Body of pancreas (tissue), 4 donors: Measurements from ENCODE around the gene CDH12. TPM values are rescaled to one million over a fixed set of nuclear protein-coding genes. Genes with fewer than 3 reads are reported as not detected.
"Not testable (repeated sequence)": the region's sequence is repeated elsewhere in the genome, so short reads cannot be mapped to it uniquely, and the experiment has no call there.

Source experiments
- ATAC-seq: fragments of 150-250 bp; one replicate; pipeline ENCODE4 v1.9.1; 2016
- DNase-seq, 4 donors: peaks; one replicate each; pipeline ENCODE4 v3.0.0-alpha.2; 2019
- H3K27ac ChIP-seq, 4 donors: fragments of 200-600 bp; sonication (generic); 1 replicate in 3 of 4; 2 replicates in 1 of 4; pipeline versions ENCODE4 v1.5.1 to v1.6.1; 2016 to 2019; ENCODE audit warnings: mild to moderate bottlenecking in 1 of 4, mixed read lengths in 1 of 4, moderate library complexity in 1 of 4
- H3K27me3 ChIP-seq, 2 donors: fragments of 200-600 bp; sonication (generic); one replicate each; pipeline ENCODE4 v1.6.0; 2016; ENCODE audit warnings: mild to moderate bottlenecking in 1 of 2
- H3K36me3 ChIP-seq, 2 donors: fragments of 200-600 bp; sonication (generic); replicated peaks in 1 of 2; 2 replicates each; pipeline ENCODE4 v1.5.1; 2016; ENCODE audit warnings: low read depth in 2 of 2; ENCODE audit not compliant: insufficient read depth in 1 of 2
- H3K4me1 ChIP-seq: fragments of 200-600 bp; sonication (generic); one replicate; pipeline ENCODE4 v1.6.0; 2016
- H3K4me3 ChIP-seq, 2 donors: fragments of 200-600 bp; sonication (generic); 1 replicate in 1 of 2; 2 replicates in 1 of 2; pipeline ENCODE4 v1.5.1; 2016 to 2019
- H3K9me3 ChIP-seq, 3 donors: fragments of 200-600 bp; sonication (generic); 1 replicate in 2 of 3; 2 replicates in 1 of 3; pipeline ENCODE4 v1.5.1; 2016
- POLR2A ChIP-seq, 3 donors: fragments of 450-650 bp; IDR thresholded peaks; one replicate each; pipeline ENCODE4 v1.6.1; 2016; ENCODE audit warnings: antibody characterized with exemption in 3 of 3, mild to moderate bottlenecking in 2 of 3
- WGBS, 2 donors: methylation state at CpG; one replicate each; pipeline ENCODE4 v1.1.5; 2017; 5-methylcytosine and 5-hydroxymethylcytosine counted together
- intact Hi-C: fragments of 100-400 bp; cut with DNase I; formaldehyde crosslinking; loops from one replicate; pipeline ENCODE4 v1.15.1; 2023
- total RNA-seq, 2 donors: library from RNA; depleted of rRNA; stranded (reverse); fragments of >200 nt; gene quantifications; one replicate each; pipeline ENCODE4 v1.1.0, GENCODE V29; 2016
- TF ChIP-seq, protein P1 (sequence below), 7 experiments: fragments of 450-650 bp in 4 of 7; fragments of 200-600 bp in 3 of 7; sonication (generic) in 3 of 7; IDR thresholded peaks; one replicate each; pipeline ENCODE4 v1.5.1; 2016 to 2019; ENCODE audit warnings: antibody characterized with exemption in 7 of 7

The CDH12 gene
- total RNA-seq, 2 donors from 2014 or later, result not detected

DNA sequence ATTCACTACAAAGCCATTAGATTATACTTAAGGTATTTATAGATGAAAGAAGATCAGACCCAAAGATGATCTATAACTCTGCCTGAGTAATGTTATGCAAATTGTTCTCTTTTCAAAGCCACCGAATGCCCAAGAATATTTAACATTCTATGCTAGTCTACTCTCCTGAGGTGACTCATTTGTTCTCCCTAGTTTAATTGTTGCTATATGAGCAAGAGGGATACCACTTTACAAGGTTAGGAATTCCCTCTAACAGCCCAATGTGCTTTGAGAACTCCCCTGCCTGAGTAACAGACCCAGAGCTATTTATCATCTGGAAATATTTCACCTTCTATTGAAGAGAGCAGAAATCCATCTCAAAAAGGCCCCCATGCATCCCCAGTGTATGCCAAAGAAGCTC lies 867.3 kb downstream of the CDH12 start:
- 50 to 61% methylated on average over 1 of the region's 1 CpG for WGBS, 2 donors
- intact Hi-C loops, H3K9me3 ChIP-seq, H3K36me3 ChIP-seq, H3K4me1 ChIP-seq, DNase-seq, H3K27ac ChIP-seq, H3K4me3 ChIP-seq, H3K27me3 ChIP-seq, ATAC-seq: not testable (repeated sequence)

DNA sequence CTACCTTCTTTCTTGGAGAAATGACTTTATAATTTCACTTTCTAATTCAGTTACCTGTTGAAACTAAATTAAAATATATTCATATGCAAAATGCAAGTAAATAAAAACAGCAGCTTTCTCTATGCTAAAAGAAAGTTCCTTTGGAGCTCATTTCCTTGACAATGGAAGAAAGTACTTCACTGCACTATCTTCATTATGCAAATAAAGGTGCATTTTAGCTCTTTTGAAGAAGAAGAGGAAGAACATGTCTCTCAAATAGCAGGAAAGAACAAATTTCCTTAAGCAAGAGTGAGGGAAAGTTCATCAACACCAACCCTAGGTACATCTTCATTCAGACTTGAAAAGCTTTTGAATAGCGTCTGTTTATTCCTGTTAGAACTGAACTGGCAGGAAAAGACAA lies 901.6 kb downstream of the CDH12 start:
- ATAC-seq, H3K36me3 ChIP-seq, H3K4me3 ChIP-seq, DNase-seq, H3K4me1 ChIP-seq, H3K27ac ChIP-seq, H3K9me3 ChIP-seq, H3K27me3 ChIP-seq, intact Hi-C loops: not testable (repeated sequence)
- 61 to 64% methylated on average over 1 of the region's 1 CpG for WGBS, 2 donors

- ATAC-seq (no peak), DNase-seq (no peak)
- Histone ChIP-seq H3K27me3 (no peaks in the 10 kb centered on the region), H3K27ac (no peak overlapping the region), H3K4me3 (no peak overlapping the region), H3K36me3 (no peaks in the 10 kb centered on the region), H3K9me3 (no peaks in the 10 kb centered on the region), H3K4me1 (no peaks in the 10 kb centered on the region)
- TF ChIP-seq, protein P1, sequence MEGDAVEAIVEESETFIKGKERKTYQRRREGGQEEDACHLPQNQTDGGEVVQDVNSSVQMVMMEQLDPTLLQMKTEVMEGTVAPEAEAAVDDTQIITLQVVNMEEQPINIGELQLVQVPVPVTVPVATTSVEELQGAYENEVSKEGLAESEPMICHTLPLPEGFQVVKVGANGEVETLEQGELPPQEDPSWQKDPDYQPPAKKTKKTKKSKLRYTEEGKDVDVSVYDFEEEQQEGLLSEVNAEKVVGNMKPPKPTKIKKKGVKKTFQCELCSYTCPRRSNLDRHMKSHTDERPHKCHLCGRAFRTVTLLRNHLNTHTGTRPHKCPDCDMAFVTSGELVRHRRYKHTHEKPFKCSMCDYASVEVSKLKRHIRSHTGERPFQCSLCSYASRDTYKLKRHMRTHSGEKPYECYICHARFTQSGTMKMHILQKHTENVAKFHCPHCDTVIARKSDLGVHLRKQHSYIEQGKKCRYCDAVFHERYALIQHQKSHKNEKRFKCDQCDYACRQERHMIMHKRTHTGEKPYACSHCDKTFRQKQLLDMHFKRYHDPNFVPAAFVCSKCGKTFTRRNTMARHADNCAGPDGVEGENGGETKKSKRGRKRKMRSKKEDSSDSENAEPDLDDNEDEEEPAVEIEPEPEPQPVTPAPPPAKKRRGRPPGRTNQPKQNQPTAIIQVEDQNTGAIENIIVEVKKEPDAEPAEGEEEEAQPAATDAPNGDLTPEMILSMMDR (IDR thresholded peaks at IDR 0.05), result no peak
- no peak for TF ChIP-seq POLR2A (IDR thresholded peaks at IDR 0.05)
- WGBS, 2 donors, result 60 to 69% methylated on average over 1 of the region's 1 CpG
- intact Hi-C loops, result no loop called here
These were observed 922.0 kb downstream of the CDH12 start for GRCh38 chr5:21931116-21931515.

- DNase-seq, result peak in 2 of 4 donors; percentile 7 to 8
- no peak for ATAC-seq
- H3K4me3 ChIP-seq, result no peak overlapping the region
These were observed 933.6 kb downstream of the CDH12 start for GRCh38 chr5:21919414-21920022.

DNA sequence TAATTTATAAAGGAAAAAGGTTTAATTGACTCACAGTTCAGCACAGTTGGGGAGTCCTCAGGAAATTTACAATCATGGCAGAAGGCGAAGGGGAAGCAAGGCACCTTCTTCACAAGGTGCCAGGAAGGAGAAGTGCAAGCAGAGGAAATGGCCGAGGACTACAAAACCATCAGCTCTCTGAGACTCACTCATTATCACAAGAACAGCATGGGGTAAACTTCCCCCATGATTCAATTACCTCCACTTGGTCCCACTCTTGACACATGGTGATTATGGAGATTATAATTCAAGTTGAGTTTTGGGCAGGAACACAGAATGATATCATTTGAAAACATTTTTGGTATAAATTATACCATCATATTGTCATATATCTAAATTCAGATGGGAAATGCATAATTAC lies 934.7 kb downstream of the CDH12 start:
- H3K27me3 ChIP-seq, result no peaks in the 10 kb centered on the region
- H3K9me3 ChIP-seq, result no peaks in the 10 kb centered on the region
- no peak for ATAC-seq
- H3K36me3 ChIP-seq, result no peaks in the 10 kb centered on the region
- no peak for DNase-seq
- H3K4me1 ChIP-seq, result no peaks in the 10 kb centered on the region
- no peak overlapping the region for H3K27ac ChIP-seq
- H3K4me3 ChIP-seq, result no peak overlapping the region
- intact Hi-C loops, result no loop called here
- TF ChIP-seq, protein P1 (IDR thresholded peaks at IDR 0.05), result no peak
- WGBS, 2 donors, result 51 to 59% methylated on average over 2 of the region's 2 CpGs

More at GRCh38 chr5:21919414-21920022, 933.6 kb downstream of the CDH12 start:
- intact Hi-C loops, result no loop called here
- H3K27me3 ChIP-seq, result no peaks in the 10 kb centered on the region
- H3K36me3 ChIP-seq, result no peaks in the 10 kb centered on the region
- no peak overlapping the region for H3K27ac ChIP-seq
- TF ChIP-seq, protein P1 (IDR thresholded peaks at IDR 0.05), result peak in 6 of 7 experiments; percentile 37 to 59 (median 48)
- TF ChIP-seq POLR2A (IDR thresholded peaks at IDR 0.05), result no peak
- 7 to 13% methylated on average over 8 of the region's 8 CpGs for WGBS, 2 donors
- no peaks in the 10 kb centered on the region for H3K4me1 ChIP-seq
- H3K9me3 ChIP-seq, result no peaks in the 10 kb centered on the region

DNA sequence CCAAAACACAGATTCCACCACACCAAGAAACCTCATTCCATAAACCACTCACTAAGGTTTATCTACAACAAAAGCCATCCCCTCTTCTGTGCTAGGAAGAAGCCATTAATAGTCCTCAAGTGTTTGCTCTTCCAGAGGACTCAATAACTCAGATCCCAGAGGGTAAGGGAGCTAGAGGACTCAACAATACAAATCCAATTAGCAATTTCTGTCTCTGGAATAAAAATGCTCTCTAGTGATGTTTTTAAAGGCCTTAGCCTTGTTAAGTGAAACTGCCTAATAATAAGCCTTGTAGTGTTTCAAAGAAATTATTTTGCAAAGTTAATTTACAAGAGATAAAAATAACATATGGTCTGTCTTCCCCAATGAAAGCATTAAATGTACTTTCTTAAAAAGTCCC lies 942.4 kb downstream of the CDH12 start:
- no peaks in the 10 kb centered on the region for H3K4me1 ChIP-seq
- H3K27ac ChIP-seq, result no peak overlapping the region
- TF ChIP-seq, protein P1 (IDR thresholded peaks at IDR 0.05), result no peak
- DNase-seq, result no peak
- no peak overlapping the region for H3K4me3 ChIP-seq
- ATAC-seq, result no peak
- H3K36me3 ChIP-seq, result no peaks in the 10 kb centered on the region
- intact Hi-C loops, result no loop called here
- no peaks in the 10 kb centered on the region for H3K27me3 ChIP-seq
- no peaks in the 10 kb centered on the region for H3K9me3 ChIP-seq
